ENCODE measurements around the gene DOCK9. TPM values are rescaled to one million over a fixed set of nuclear protein-coding genes. Genes with fewer than 3 reads are reported as not detected.

Gene DOCK9
- polyA plus RNA-seq, 1 of the 3 experiments (the other 2 are of a cell fraction): 16.6 TPM

GRCh38 chr13:98906746-98907502 is 70.9 kb downstream of the DOCK9 start:
- CTCF ChIA-PET: interaction anchor here (1.0 kb wide), 1 partner anchor 11 kb away, joined by 3 read pairs; no protein-coding TSS in a partner anchor

DNA sequence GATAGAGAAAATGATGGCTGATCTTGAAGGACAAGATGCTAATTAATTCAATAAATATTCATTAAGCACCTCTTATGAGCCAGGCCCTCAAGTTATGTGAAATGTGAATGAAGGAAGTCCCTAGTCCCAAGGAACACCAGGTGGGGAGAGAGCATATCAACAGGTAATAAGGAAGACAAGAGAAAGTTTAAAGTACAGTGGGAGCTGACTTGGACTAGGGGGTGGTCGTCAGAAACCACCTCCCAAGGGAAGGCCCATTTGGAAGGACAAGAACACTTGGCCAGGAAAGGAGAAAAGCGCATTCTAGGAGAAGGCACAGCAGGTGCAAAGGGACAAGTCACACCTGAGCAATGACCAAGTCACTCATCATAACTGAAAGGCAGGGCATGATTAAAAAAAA is 72.7 kb downstream of the DOCK9 start:
- H3K27me3 ChIP-seq (ENCODE audit: insufficient read depth): no peaks in the 10 kb centered on the region
- H3K79me2 ChIP-seq (ENCODE audit: insufficient read depth): no peaks in the 10 kb centered on the region
- POLR2A ChIA-PET: no interaction called here
- H3K9ac ChIP-seq: no peak overlapping the region
- TF ChIP-seq TCF12 (IDR thresholded peaks at IDR 0.05) (no peak), JUND (IDR thresholded peaks at IDR 0.05) (no peak), NRF1 (IDR thresholded peaks at IDR 0.05; ENCODE audit: low read depth, low read length) (no peak), FOXJ3 (CRISPR knock-in tag; IDR thresholded peaks at IDR 0.05) (no peak), SIN3A (IDR thresholded peaks at IDR 0.05; ENCODE audit: borderline replicate concordance, low read depth, low read length) (no peak), ZBTB33 (IDR thresholded peaks at IDR 0.05; ENCODE audit: borderline replicate concordance, low read depth) (no peak), RXRA (IDR thresholded peaks at IDR 0.05; ENCODE audit: borderline replicate concordance, low read depth) (no peak), POLR2AphosphoS5 (IDR thresholded peaks at IDR 0.05; ENCODE audit: low read depth, low read length) (no peak), EZH2phosphoT487 (IDR thresholded peaks at IDR 0.05; ENCODE audit: borderline replicate concordance, low read depth) (no peak), MXI1 (IDR thresholded peaks at IDR 0.05; ENCODE audit: low read depth, low read length) (no peak), TEAD4 (IDR thresholded peaks at IDR 0.05; ENCODE audit: borderline replicate concordance, insufficient read depth) (no peak), GATA2 (CRISPR knock-in tag; IDR thresholded peaks at IDR 0.05) (no peak), ELF1 (IDR thresholded peaks at IDR 0.05) (no peak), MAX (IDR thresholded peaks at IDR 0.05; ENCODE audit: low read depth) (no peak)
- TF ChIP-seq, protein P1, sequence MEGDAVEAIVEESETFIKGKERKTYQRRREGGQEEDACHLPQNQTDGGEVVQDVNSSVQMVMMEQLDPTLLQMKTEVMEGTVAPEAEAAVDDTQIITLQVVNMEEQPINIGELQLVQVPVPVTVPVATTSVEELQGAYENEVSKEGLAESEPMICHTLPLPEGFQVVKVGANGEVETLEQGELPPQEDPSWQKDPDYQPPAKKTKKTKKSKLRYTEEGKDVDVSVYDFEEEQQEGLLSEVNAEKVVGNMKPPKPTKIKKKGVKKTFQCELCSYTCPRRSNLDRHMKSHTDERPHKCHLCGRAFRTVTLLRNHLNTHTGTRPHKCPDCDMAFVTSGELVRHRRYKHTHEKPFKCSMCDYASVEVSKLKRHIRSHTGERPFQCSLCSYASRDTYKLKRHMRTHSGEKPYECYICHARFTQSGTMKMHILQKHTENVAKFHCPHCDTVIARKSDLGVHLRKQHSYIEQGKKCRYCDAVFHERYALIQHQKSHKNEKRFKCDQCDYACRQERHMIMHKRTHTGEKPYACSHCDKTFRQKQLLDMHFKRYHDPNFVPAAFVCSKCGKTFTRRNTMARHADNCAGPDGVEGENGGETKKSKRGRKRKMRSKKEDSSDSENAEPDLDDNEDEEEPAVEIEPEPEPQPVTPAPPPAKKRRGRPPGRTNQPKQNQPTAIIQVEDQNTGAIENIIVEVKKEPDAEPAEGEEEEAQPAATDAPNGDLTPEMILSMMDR (IDR thresholded peaks at IDR 0.05): no peak
- no peak for DNase-seq
- H3K9me2 ChIP-seq: no peaks in the 10 kb centered on the region
- no peak overlapping the region for H3K27ac ChIP-seq (ENCODE audit: low read depth in 2 of 2, low read length in 1 of 2)
- H3K4me2 ChIP-seq: no peak overlapping the region
- no peaks in the 10 kb centered on the region for H3K9me3 ChIP-seq
- no peak overlapping the region for H2AFZ ChIP-seq (ENCODE audit: low read depth)
- peaks cover 5 to 10% of the 10 kb centered on the region in 2 experiments for H3K36me3 ChIP-seq (replicated peaks in 1 of 2; ENCODE audit: control insufficient read depth in 1 of 2, insufficient read depth in 2 of 2, low read length in 1 of 2)
- WGBS (ENCODE audit: low lambda C conversion rate): 75% methylated on average over 2 of the region's 2 CpGs
- H3F3A ChIP-seq (replicated peaks; ENCODE audit: insufficient read depth): no peaks in the 10 kb centered on the region
- no peaks in the 10 kb centered on the region for H4K20me1 ChIP-seq (ENCODE audit: insufficient read depth)
- H3K4me1 ChIP-seq (ENCODE audit: control insufficient read depth in 1 of 2, insufficient read depth in 2 of 2, low read depth in 1 of 2, low read length in 1 of 2): no peaks in the 10 kb centered on the region; a peak in 1 of 4 replicates
- CTCF ChIA-PET: no interaction called here
- no peak overlapping the region for H3K4me3 ChIP-seq (ENCODE audit: low read depth in 2 of 2, low read length in 1 of 2)

More at GRCh38 chr13:98906746-98907502, 70.9 kb downstream of the DOCK9 start:
- H2AFZ ChIP-seq (ENCODE audit: low read depth): no peak overlapping the region
- H3F3A ChIP-seq (replicated peaks; ENCODE audit: insufficient read depth): no peaks in the 10 kb centered on the region
- peaks cover 0 to 4% of the 10 kb centered on the region in 2 experiments; a peak in 1 of 4 replicates for H3K4me1 ChIP-seq (ENCODE audit: control insufficient read depth in 1 of 2, insufficient read depth in 2 of 2, low read depth in 1 of 2, low read length in 1 of 2)
- H3K79me2 ChIP-seq (ENCODE audit: insufficient read depth): no peaks in the 10 kb centered on the region
- no peak for TF ChIP-seq NFIC (IDR thresholded peaks at IDR 0.05; ENCODE audit: borderline replicate concordance)
- POLR2A ChIA-PET: no interaction called here
- peaks cover 2 to 10% of the 10 kb centered on the region in 2 experiments for H3K36me3 ChIP-seq (replicated peaks in 1 of 2; ENCODE audit: control insufficient read depth in 1 of 2, insufficient read depth in 2 of 2, low read length in 1 of 2)
- no peaks in the 10 kb centered on the region for H4K20me1 ChIP-seq (ENCODE audit: insufficient read depth)
- H3K9ac ChIP-seq: no peak overlapping the region
- DNase-seq: no peak
- H3K4me3 ChIP-seq (ENCODE audit: low read depth in 2 of 2, low read length in 1 of 2): no peak overlapping the region
- H3K4me2 ChIP-seq: no peak overlapping the region
- 94% methylated on average over 8 of the region's 8 CpGs for WGBS (ENCODE audit: low lambda C conversion rate)
- no peak overlapping the region for H3K27ac ChIP-seq (ENCODE audit: low read depth in 2 of 2, low read length in 1 of 2)
- no peaks in the 10 kb centered on the region for H3K9me3 ChIP-seq
- H3K27me3 ChIP-seq (ENCODE audit: insufficient read depth): no peaks in the 10 kb centered on the region
- no peaks in the 10 kb centered on the region for H3K9me2 ChIP-seq

Measured in SK-N-SH (cell line).